Progenitor cell of endocrine pancreas (in vitro differentiated cells): ENCODE results near the gene ZNF593OS. TPM values are rescaled to one million over a fixed set of nuclear protein-coding genes. Genes with fewer than 3 reads are reported as not detected.

Experiments used
- DNase-seq: peaks from one replicate; pipeline ENCODE4 v3.0.0; 2021; ENCODE audit warnings: low spot score; ENCODE audit not compliant: unreplicated experiment
- H3K27ac Mint-ChIP-seq: 2 replicates; pipeline ENCODE4 v1.8.0; 2021; ENCODE audit warnings: mild to moderate bottlenecking, moderate library complexity, mixed read lengths
- H3K27me3 Mint-ChIP-seq: 2 replicates; pipeline ENCODE4 v1.8.0; 2021; ENCODE audit warnings: mixed read lengths
- H3K36me3 Mint-ChIP-seq: 2 replicates; pipeline ENCODE4 v1.8.0; 2022; ENCODE audit warnings: mixed read lengths; ENCODE audit not compliant: insufficient read depth
- H3K4me1 Mint-ChIP-seq: 2 replicates; pipeline ENCODE4 v1.8.0; 2021; ENCODE audit warnings: low read depth, mixed read lengths
- H3K4me3 Mint-ChIP-seq: 2 replicates; pipeline ENCODE4 v1.8.0; 2021; ENCODE audit warnings: low read depth, mild to moderate bottlenecking, moderate library complexity, mixed read lengths
- H3K9me3 Mint-ChIP-seq: 2 replicates; pipeline ENCODE4 v1.8.0; 2021; ENCODE audit warnings: low read depth, mixed read lengths
- CTCF ChIP-seq: fragments of 200-600 bp; sonication (generic); IDR thresholded peaks from one replicate; pipeline ENCODE4 v1.5.0; 2021; ENCODE audit warnings: antibody characterized with exemption, mild to moderate bottlenecking; ENCODE audit not compliant: unreplicated experiment
- total RNA-seq: library from RNA; stranded (reverse); gene quantifications from 2 replicates; pipeline ENCODE4 v1.2.1, GENCODE V29; 2021

The ZNF593OS gene
- total RNA-seq, 1 donor from 2014 or later = not detected

GRCh38 chr1:26200413-26200812 is 28.8 kb upstream of the ZNF593OS start:
- no peak for TF ChIP-seq CTCF
- Mint-ChIP-seq H3K36me3 (no peaks in the 10 kb centered on the region), H3K9me3 (no peaks in the 10 kb centered on the region), H3K4me1 (peaks cover 1% of the 10 kb centered on the region), H3K27ac (no peak overlapping the region), H3K27me3 (peaks cover 48% of the 10 kb centered on the region), H3K4me3 (no peak overlapping the region)
- DNase-seq = no peak

DNA sequence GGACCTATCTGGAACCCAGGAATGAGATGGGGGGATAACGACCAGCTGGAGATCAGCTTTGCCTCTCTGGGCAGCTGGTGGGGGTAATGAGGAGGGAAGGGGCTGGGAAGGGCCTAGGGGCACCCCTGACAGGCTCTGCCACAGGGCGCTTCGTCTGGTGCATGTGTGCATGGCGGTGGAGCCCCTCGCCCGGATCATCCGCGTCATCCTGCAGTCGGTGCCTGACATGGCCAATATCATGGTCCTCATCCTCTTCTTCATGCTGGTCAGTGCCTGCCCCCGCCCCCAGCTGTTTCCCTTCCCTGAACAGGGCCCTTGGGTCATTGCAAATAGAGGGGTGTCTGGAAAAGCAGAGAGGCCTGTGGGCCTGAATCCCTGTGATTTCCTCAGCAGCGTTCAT is 26.2 kb upstream of the ZNF593OS start:
- peaks cover 39% of the 10 kb centered on the region for H3K27me3 Mint-ChIP-seq
- H3K4me3 Mint-ChIP-seq = no peak overlapping the region
- H3K36me3 Mint-ChIP-seq = no peaks in the 10 kb centered on the region
- no peaks in the 10 kb centered on the region for H3K9me3 Mint-ChIP-seq
- H3K27ac Mint-ChIP-seq = no peak overlapping the region
- peaks cover 1% of the 10 kb centered on the region for H3K4me1 Mint-ChIP-seq
- DNase-seq = no peak
- TF ChIP-seq CTCF = no peak

GRCh38 chr1:26197301-26197700 is 25.7 kb upstream of the ZNF593OS start:
- no peak overlapping the region for H3K4me3 Mint-ChIP-seq
- H3K9me3 Mint-ChIP-seq = no peaks in the 10 kb centered on the region

DNA sequence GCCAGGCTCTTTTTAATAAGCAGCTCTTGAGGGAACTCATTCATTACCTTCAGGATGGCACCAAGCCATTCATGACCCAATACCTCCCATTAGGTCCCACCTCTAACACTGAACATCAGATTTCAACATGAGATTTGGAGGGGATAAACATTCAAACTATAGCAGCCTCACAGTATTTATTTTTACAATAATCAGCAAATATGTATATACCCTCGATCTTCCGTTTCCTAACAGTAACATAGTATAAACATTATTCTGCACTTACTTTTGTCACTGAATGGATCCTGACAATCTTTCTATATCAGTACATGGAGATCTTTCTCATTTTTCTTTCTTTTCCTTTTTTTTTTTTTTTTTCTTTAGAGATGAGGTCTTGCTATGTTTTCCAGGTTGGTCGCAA is 24.2 kb upstream of the ZNF593OS start:
- Mint-ChIP-seq H3K27me3 (peaks cover 22% of the 10 kb centered on the region), H3K9me3 (no peaks in the 10 kb centered on the region), H3K4me1 (no peaks in the 10 kb centered on the region), H3K27ac (no peak overlapping the region), H3K36me3 (no peaks in the 10 kb centered on the region), H3K4me3 (no peak overlapping the region)
- no peak for TF ChIP-seq CTCF
- no peak for DNase-seq

More at GRCh38 chr1:26197301-26197700, 25.7 kb upstream of the ZNF593OS start:
- DNase-seq = no peak
- TF ChIP-seq CTCF = no peak
- Mint-ChIP-seq H3K36me3 (no peaks in the 10 kb centered on the region), H3K4me1 (peaks cover 1% of the 10 kb centered on the region), H3K27ac (no peak overlapping the region), H3K27me3 (peaks cover 34% of the 10 kb centered on the region)

GRCh38 chr1:26191739-26192138 is 20.1 kb upstream of the ZNF593OS start:
- no peaks in the 10 kb centered on the region for H3K4me1 Mint-ChIP-seq
- no peak for TF ChIP-seq CTCF
- H3K9me3 Mint-ChIP-seq = no peaks in the 10 kb centered on the region
- H3K27ac Mint-ChIP-seq = no peak overlapping the region
- peaks cover 8% of the 10 kb centered on the region for H3K36me3 Mint-ChIP-seq
- no peak overlapping the region for H3K4me3 Mint-ChIP-seq
- no peak for DNase-seq
- peaks cover 10% of the 10 kb centered on the region for H3K27me3 Mint-ChIP-seq
